Osteocyte (in vitro differentiated cells): ENCODE data around the gene CIAPIN1. TPM values are rescaled to one million over a fixed set of nuclear protein-coding genes. Genes with fewer than 3 reads are reported as not detected.

Source experiments
- DNase-seq: peaks from one replicate; pipeline ENCODE4 v3.0.0; 2021; ENCODE audit warnings: mixed read lengths; ENCODE audit not compliant: unreplicated experiment; ENCODE audit errors: extremely low spot score
- H3K27ac Mint-ChIP-seq: one replicate; pipeline ENCODE4 v1.8.0; 2021; ENCODE audit warnings: mild to moderate bottlenecking, mixed read lengths; ENCODE audit not compliant: unreplicated experiment
- H3K27me3 Mint-ChIP-seq: one replicate; pipeline ENCODE4 v1.8.0; 2021; ENCODE audit warnings: mixed read lengths; ENCODE audit not compliant: unreplicated experiment
- H3K36me3 Mint-ChIP-seq: one replicate; pipeline ENCODE4 v1.8.0; 2021; ENCODE audit warnings: mixed read lengths; ENCODE audit not compliant: unreplicated experiment
- H3K4me1 Mint-ChIP-seq: one replicate; pipeline ENCODE4 v1.8.0; 2021; ENCODE audit warnings: mixed read lengths; ENCODE audit not compliant: unreplicated experiment
- H3K4me3 Mint-ChIP-seq: one replicate; pipeline ENCODE4 v1.8.0; 2021; ENCODE audit warnings: mild to moderate bottlenecking, moderate library complexity, mixed read lengths; ENCODE audit not compliant: unreplicated experiment
- H3K9me3 Mint-ChIP-seq: one replicate; pipeline ENCODE4 v1.8.0; 2021; ENCODE audit warnings: mixed read lengths; ENCODE audit not compliant: unreplicated experiment
- CTCF ChIP-seq: fragments of 200-600 bp; sonication (generic); IDR thresholded peaks from 2 replicates; pipeline ENCODE4 v1.5.0; 2021; ENCODE audit warnings: antibody characterized with exemption, mild to moderate bottlenecking, moderate library complexity
- total RNA-seq: library from RNA; stranded (reverse); gene quantifications from 2 replicates; pipeline ENCODE4 v1.2.1, GENCODE V29; 2021

The CIAPIN1 gene
- total RNA-seq, 1 donor from 2014 or later, result 52.2 TPM

- Mint-ChIP-seq H3K4me3 (no peak overlapping the region), H3K4me1 (peaks cover 43% of the 10 kb centered on the region), H3K27ac (no peak overlapping the region), H3K36me3 (no peaks in the 10 kb centered on the region), H3K27me3 (no peaks in the 10 kb centered on the region), H3K9me3 (no peaks in the 10 kb centered on the region)
- DNase-seq, result no peak
- TF ChIP-seq CTCF, result no peak
Observed at GRCh38 chr16:57482845-57483545, 35.8 kb upstream of the CIAPIN1 start.

GRCh38 chr16:57481421-57481820, 34.2 kb upstream of the CIAPIN1 start:
- no peak overlapping the region for H3K4me3 Mint-ChIP-seq
- H3K27me3 Mint-ChIP-seq, result no peaks in the 10 kb centered on the region
- no peak overlapping the region for H3K27ac Mint-ChIP-seq
- H3K9me3 Mint-ChIP-seq, result no peaks in the 10 kb centered on the region
- no peak for TF ChIP-seq CTCF
- H3K36me3 Mint-ChIP-seq, result no peaks in the 10 kb centered on the region
- no peak for DNase-seq
- H3K4me1 Mint-ChIP-seq, result peaks cover 40% of the 10 kb centered on the region

GRCh38 chr16:57480754-57481230, 33.6 kb upstream of the CIAPIN1 start:
- no peaks in the 10 kb centered on the region for H3K27me3 Mint-ChIP-seq
- H3K9me3 Mint-ChIP-seq, result no peaks in the 10 kb centered on the region
- peaks cover 40% of the 10 kb centered on the region for H3K4me1 Mint-ChIP-seq
- H3K27ac Mint-ChIP-seq, result no peak overlapping the region
- no peak for TF ChIP-seq CTCF
- DNase-seq, result no peak
- H3K36me3 Mint-ChIP-seq, result no peaks in the 10 kb centered on the region
- H3K4me3 Mint-ChIP-seq, result no peak overlapping the region

GRCh38 chr16:57479976-57480753, 33.0 kb upstream of the CIAPIN1 start:
- TF ChIP-seq CTCF, result no peak
- H3K9me3 Mint-ChIP-seq, result no peaks in the 10 kb centered on the region
- peak overlapping the region; percentile 82 for H3K4me3 Mint-ChIP-seq
- peaks cover 34% of the 10 kb centered on the region for H3K4me1 Mint-ChIP-seq
- no peaks in the 10 kb centered on the region for H3K36me3 Mint-ChIP-seq
- H3K27me3 Mint-ChIP-seq, result no peaks in the 10 kb centered on the region
- peak overlapping the region; percentile 87 for H3K27ac Mint-ChIP-seq
- no peak for DNase-seq
